HG03280 (cell line): ENCODE data around the gene MYT1.

Source experiments
- ATAC-seq: cut with Tn5 transposase; IDR thresholded peaks from one replicate; pipeline ENCODE4 v1.9.1; 2021; ENCODE audit warnings: mild to moderate bottlenecking, moderate library complexity; ENCODE audit not compliant: unreplicated experiment

Gene MYT1

GRCh38 chr20:64212755-64213154, 48.5 kb downstream of the MYT1 start:
- ATAC-seq: no peak

- ATAC-seq: no peak
Observed at GRCh38 chr20:64214113-64214512, 49.9 kb downstream of the MYT1 start.

GRCh38 chr20:64214952-64215351, 50.7 kb downstream of the MYT1 start:
- no peak for ATAC-seq

- no peak for ATAC-seq
Observed at GRCh38 chr20:64216036-64216435, 51.8 kb downstream of the MYT1 start.

- ATAC-seq: no peak
Observed at GRCh38 chr20:64216910-64217309, 52.7 kb downstream of the MYT1 start.

GRCh38 chr20:64217539-64218221, 53.4 kb downstream of the MYT1 start:
- no peak for ATAC-seq

GRCh38 chr20:64219202-64219601, 55.0 kb downstream of the MYT1 start:
- ATAC-seq: no peak

- no peak for ATAC-seq
Observed at GRCh38 chr20:64219730-64220129, 55.5 kb downstream of the MYT1 start.

GRCh38 chr20:64220420-64220819, 56.2 kb downstream of the MYT1 start:
- ATAC-seq: no peak

- ATAC-seq: no peak
Observed at GRCh38 chr20:64220891-64221527, 56.8 kb downstream of the MYT1 start.

- ATAC-seq: no peak
Observed at GRCh38 chr20:64222291-64222735, 58.1 kb downstream of the MYT1 start.

- no peak for ATAC-seq
Observed at GRCh38 chr20:64222851-64223525, 58.7 kb downstream of the MYT1 start.

GRCh38 chr20:64223526-64224067, 59.3 kb downstream of the MYT1 start:
- ATAC-seq: no peak

GRCh38 chr20:64224351-64225170, 60.3 kb downstream of the MYT1 start:
- ATAC-seq: no peak

- no peak for ATAC-seq
Observed at GRCh38 chr20:64225171-64225595, 60.9 kb downstream of the MYT1 start.

GRCh38 chr20:64225828-64226598, 61.8 kb downstream of the MYT1 start:
- ATAC-seq: no peak

- ATAC-seq: no peak
Observed at GRCh38 chr20:64226686-64227580, 62.7 kb downstream of the MYT1 start.

- no peak for ATAC-seq
Observed at GRCh38 chr20:64228086-64228653, 63.9 kb downstream of the MYT1 start.
